Activated T-cell treated with anti-CD3 and anti-CD28 coated beads for 4 hours (primary cell): ENCODE data around the gene OR1J1.

Experiments used
- DNase-seq: peaks from one replicate; pipeline ENCODE4 v3.0.0-alpha.2; 2020

Gene OR1J1, protein sequence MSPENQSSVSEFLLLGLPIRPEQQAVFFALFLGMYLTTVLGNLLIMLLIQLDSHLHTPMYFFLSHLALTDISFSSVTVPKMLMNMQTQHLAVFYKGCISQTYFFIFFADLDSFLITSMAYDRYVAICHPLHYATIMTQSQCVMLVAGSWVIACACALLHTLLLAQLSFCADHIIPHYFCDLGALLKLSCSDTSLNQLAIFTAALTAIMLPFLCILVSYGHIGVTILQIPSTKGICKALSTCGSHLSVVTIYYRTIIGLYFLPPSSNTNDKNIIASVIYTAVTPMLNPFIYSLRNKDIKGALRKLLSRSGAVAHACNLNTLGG

DNA sequence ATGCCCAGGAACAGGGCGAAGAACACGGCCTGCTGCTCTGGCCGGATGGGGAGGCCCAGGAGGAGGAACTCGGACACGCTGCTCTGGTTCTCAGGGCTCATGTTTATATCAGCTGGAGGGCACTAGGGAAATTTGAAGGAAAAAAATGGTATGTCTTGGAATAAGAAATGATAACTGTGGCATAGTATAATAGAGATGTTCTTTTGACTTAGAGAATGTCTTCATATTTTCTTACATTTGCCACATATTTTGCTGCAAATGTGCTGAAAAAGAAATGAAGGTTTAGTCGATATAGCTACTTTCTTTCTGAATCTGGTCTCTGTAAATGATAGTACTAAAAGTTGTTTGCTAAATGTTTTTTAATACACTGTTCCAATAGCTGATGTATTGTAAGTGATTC lies at the start of gene OR1J1:
OR1J1 (minus strand) TSS at position 101 of the 400 bp plus-strand sequence; CDS start at position 101, 0 bp downstream.
- DNase-seq, result no peak

DNA sequence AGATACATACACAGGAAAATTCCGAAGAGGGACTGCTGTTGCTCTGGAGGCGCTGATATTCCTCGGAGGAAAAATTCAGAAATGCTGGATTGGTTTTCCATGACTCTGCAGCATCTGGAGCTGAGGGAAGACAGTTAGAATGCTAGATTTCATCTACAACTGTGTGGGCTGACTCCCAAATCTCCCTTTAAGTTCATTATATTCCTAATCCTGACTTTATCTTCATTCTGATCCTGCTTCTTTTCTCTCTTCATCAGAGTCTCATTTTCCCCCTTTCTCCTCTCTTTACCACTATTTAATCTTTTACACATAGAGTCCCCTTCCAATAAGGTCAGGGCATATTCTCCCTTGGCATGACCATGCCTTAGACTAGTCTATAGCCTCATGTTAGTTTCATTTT lies 49.5 kb upstream of the OR1J1 start, which contains the start of gene OR1N1:
OR1N1 (minus strand) TSS at position 101 of the 400 bp plus-strand sequence; CDS start at position 101, 0 bp downstream.
- DNase-seq, result no peak

DNA sequence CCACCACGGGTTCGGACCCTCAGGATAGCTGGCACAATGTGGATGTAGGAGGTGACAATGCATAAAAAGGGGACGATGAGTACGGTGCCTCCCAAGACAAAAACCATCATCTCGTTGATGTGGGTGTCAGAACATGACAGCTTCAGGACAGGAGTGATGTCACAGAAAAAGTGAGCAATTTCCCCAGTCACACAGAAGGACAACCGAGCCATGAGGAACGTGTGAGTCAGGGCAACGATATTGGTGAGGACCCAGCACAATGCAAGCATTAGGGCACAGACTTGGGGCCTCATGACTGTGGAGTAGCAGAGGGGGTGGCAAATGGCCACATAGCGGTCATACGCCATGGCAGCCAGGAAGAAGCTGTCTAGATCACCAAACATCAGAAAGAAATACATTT lies 48.9 kb upstream of the OR1J1 start:
- DNase-seq, result no peak

DNA sequence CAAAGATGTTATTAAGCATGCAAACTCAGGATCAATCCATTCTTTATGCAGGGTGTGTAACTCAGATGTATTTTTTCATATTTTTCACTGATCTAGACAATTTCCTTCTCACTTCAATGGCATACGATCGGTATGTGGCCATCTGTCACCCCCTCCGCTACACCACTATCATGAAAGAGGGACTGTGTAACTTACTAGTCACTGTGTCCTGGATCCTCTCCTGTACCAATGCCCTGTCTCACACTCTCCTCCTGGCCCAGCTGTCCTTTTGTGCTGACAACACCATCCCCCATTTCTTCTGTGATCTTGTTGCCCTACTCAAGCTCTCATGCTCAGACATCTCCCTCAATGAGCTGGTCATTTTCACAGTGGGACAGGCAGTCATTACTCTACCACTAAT lies 41.6 kb upstream of the OR1J1 start:
- DNase-seq, result no peak

DNA sequence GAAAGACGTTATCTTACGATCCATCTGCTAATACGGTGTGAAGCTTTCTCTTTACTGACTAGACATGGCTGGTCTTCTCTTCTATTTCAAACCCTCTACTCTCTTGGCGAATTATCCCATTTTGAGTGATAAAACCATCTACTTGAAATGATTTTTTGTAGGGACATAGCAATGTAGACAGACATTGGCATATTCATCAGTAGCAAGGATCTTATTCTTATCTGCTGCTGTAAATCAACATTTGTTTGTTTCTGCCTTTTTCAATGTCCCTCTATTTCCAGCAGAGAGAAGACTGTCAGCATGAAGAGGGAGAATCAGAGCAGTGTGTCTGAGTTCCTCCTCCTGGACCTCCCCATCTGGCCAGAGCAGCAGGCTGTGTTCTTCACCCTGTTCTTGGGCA lies 41.1 kb upstream of the OR1J1 start, which contains the start of gene OR1J4:
OR1J4 (plus strand) TSS at position 301 of the 400 bp plus-strand sequence; CDS start at position 301, 0 bp downstream.
- no peak for DNase-seq

DNA sequence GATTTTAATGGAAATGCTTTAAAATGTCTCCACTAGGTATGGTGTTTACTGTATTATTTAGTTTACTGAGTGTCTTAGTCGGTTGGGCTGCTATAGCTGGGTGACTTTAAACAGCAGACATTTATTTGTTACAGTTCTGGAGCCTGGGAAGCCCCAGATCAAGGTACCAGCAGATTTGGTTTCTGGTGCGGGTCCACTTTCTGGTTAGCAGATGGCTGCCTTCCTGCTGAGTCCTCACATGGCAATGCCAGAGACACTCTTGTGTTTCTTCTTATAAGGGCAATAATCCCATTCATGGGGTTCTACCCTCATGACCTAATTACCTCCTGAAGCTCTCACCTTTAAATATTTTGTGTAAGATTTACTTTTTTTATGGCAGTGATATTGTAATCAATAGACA lies 40.5 kb upstream of the OR1J1 start:
- DNase-seq, result no peak

DNA sequence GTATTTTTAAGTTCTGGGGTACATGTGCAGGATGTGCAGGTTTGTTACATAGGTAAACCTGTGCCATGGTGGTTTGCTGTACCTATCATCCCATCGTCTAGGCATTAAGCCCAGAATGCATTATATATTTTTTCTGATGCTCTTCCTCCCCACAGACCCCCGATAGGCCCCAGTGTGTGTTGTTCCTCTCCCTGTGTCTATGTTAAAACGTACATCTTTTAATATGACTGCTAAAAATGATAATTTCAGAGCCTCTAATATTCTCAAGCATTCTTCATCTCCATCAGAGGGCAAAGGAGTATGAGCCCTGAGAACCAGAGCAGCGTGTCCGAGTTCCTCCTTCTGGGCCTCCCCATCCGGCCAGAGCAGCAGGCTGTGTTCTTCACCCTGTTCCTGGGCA lies 32.8 kb upstream of the OR1J1 start, which contains the start of gene OR1J2:
OR1J2 (plus strand) TSS at position 301 of the 400 bp plus-strand sequence; CDS start at position 301, 0 bp downstream.
- no peak for DNase-seq

DNA sequence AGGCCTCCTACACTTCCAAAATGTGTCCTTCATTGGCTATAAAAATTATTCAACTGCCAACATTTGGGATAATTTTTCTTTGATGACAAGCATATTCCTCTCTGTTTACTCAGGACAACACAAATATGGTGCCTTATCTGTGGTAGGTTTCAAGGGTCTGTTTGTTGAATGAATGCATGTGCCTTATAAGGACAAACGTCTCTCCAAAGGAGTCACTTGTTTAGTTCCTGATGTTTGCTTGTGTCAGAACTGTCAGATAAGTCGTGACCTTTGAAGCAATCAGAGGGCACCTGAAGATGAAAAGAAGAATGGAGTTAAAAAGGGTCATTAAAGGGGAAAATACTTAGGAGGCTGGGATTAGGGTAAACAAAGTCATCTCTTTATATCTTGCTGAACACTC lies 29.2 kb upstream of the OR1J1 start:
- no peak for DNase-seq

DNA sequence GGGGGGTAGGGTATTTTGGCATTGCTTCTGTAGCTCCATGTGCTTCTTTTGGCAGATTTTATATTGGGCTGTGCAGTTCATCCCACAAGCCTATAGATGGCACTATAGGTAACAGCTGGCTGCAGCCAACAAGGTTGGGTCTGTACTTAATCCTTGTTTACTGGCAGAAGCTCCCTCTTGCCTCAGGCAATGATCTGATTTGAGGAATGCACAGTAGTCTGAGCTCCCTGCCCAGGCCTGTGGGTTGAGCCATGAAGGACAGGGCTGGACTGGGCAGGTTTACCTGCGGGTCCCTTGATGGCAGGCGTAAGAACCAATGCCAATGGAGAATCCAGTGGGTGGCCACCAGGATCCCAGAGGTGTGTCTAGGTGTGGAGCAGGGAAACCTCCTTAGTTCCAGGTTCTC lies 21.2 kb upstream of the OR1J1 start:
- DNase-seq, result no peak

DNA sequence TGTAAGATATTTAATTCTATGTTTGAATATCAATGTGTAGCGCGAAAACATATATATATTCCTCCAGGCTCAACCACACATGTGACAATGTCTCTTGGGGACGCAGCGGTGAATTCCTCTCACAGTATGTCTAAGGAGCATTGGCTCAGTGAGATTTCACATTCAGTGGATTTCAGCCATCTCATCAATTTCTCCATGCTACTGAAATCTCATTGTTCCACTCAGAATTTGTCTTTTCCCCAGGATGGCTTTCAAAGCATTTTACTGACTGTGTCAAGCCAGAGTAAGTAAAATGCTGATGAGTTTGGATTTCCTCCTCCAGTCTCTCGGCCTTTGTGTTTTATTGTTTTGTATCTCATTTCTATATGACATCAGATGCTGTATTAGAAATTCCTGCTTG lies 1.3 kb upstream of the OR1J1 start:
- no peak for DNase-seq

DNA sequence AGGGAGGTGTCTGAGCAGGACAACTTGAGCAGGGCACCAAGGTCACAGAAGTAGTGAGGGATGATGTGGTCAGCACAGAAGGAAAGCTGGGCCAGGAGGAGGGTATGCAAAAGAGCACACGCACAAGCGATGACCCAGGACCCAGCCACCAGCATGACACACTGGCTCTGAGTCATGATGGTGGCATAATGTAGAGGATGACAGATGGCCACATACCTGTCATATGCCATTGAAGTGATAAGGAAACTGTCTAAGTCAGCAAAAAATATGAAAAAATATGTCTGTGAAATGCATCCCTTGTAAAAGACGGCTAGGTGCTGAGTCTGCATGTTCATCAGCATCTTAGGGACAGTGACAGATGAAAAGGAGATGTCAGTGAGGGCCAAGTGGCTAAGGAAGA lies 380 bp downstream of the OR1J1 start:
- no peak for DNase-seq

DNA sequence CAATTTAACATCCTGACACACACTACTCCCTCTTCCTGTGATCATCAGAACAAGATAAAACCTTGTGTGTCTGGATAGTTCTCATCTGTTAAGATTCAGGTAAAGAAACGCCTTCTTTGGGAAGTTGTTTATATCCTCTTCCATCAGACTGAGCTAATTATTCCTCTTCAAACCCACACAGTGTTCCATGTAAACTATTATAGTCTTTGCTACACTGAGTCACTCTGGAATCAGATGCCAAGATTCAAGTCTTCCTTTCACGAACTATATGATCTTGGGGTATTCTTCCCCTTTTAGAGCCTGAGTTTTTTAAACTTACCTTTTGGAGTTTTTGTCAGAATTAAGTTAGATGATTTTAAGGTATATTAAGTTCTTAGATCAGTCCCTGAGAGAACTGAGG lies 2.0 kb downstream of the OR1J1 start:
- no peak for DNase-seq

DNA sequence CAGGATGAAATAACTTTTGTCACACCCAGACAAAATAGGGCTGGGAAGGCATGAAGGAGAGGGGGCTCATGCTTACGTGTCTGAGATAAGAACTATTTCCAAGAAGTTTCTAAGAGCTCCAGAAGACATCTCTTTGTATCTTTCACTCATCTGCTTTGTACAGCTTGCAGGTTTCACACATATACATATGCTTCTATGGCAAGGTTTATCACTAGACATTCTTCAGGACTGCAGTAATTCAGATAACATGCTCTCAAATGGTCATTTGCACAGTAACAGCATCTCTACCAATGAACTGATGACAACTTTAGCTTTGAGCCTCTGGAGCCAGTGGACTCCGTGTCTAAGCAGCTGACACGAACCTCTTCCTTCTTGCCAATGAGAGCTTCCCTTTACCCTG lies 3.2 kb downstream of the OR1J1 start:
- no peak for DNase-seq

DNA sequence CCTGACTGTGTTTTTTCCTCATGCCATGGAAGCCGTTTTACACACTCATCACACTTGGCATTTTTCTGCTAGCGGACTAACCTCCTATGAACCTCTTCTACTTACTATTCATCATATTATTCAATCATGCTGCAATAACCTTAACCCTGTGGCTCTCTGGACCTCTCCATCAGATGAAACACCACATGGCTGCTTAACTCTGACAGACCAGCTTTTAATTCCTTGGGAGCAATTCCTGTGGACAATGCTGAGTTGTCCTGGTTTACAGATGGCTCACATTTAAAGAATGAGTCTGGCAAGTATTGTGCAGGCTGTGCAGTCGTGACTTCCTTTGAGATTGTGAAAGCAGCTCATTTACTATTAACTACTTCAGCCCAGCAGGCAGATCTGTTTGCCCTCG lies 9.0 kb downstream of the OR1J1 start:
- DNase-seq, result no peak

DNA sequence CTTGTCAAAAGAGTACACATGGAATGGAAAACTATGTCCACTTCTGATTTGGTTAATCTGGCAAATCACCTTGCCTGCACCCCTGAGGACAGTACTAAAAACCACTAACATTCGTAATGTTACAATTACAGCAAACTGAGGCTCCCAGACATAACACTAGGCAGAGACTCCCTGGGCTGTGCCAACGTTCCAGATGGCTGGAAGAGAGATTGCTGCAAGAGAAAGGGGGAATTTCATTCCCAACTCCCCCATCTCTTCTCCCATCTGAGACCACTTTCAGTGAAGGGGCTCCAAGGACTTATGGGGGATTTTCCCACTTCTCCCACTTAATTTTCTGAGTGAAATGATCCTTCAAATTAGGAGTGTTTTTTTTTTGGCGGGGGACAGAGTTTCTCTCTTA lies 11.3 kb downstream of the OR1J1 start:
- DNase-seq, result no peak

DNA sequence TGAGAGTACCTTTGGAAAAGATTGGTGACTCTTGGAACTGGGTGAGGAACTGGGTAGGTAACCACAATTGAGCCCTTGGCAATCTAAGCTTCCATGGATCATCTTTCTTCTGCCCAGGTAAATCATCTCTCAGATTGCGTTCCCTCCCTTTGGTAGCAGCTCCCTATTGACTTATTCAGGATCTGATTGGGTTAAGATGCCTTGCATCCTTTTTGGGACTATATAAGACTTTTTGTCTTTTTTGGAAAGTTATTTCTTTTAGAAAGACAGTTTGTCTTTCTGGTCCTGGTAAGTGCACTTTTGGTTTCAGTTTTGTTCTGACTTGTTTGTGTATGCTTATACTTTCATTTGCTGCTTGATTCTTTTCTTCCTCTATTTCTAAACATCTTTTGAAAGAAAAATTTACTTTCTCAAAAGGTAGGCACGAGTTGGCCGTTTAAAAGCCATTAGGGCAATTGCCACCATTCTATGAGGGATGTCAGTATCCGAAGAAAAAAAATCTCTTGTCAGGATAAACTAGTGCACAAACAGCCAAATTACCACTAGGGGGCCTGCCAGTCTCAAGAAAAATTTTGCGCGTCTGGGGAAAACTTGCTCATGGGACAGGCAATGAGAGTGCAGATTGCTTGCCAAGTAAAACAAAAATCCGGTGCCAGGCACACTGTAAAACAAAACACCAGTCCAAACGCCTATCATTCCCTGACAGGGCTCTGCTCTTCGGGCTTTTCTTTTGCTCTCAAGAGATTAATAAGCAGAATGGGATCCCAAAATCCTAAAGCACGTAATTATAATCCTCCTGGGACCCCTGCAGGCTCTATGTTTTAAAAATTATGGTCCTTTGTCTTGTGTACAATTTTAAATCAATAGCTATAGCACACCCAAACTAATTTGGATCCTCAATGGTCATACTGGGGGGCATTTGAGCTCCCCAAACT lies 12.8 kb downstream of the OR1J1 start:
- peak; percentile 59 for DNase-seq

DNA sequence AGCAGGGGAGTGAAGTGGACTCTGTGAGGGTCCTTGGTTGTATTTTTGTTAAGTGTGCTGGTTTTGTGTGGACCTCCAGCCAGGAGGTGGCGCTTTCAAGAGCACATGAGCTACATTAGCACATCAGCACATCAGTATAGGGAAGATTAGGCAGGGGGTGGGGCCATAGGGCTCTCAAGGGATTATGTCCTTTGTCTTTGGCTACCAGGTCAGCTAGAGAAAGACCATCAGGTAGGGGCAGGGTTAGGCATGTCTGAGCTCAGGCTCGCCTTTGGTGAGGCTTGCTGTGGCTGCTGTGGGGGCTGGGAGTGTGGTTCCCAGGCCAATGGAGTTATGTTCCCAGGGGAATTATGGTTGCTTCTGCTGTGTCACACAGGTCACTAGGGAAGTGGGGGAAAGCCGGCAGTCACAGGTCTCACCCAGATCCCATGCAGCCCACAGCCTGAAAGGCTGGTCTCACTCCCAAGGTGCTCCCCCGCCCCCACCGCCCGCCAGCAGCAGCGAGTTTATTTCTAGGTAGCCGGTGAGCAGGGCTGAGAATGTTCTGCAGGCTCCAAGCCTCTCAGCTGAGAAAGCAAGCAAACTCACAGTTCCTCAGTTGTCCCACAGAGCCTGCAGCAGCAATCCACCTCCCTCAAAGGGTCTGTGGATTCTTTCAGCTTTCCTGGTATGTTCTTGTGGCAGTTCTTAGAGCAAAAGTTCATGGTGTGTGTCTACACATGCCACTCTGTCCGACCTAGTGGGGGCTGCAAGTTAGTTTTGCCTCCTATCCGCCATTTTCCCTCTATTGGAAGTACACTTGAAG lies 13.7 kb downstream of the OR1J1 start:
- no peak for DNase-seq

DNA sequence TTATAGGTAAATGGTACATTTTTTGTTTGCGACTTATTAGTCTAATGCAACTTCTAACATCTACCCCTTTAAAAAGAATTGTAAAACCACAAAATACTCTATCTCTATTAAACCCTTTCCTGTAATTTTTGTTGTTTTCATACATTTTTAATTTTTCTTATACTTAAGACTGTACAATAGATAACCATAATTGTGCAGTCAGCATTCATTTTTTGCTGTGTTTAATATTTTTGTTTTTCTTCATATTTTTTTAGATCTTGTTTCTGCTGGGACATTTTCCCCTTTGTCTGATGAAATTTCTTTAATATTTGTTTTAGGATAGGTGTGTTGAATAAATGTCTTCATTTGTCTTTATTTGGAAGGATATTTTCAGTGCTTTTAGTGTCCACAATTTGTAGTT lies 19.9 kb downstream of the OR1J1 start:
- DNase-seq, result no peak

DNA sequence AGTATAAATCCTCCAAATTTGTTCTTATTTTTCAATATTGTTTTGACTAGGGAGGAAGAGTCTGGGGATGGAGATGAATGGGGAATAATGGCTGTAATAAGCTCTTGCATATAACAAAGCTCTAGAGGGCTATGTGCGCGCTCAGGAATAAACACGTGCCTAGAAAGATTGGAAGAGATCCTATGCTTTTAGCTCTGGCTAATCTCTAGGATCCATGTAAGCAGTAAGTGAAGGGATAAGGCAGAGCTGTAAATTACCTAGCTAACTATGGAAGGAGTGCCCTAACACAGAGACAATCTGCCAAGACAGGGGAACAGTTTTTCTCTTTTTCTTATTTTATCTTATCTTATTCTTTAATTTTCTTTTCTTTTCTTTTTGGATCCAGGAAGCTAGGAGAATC lies 21.6 kb downstream of the OR1J1 start:
- DNase-seq, result no peak

DNA sequence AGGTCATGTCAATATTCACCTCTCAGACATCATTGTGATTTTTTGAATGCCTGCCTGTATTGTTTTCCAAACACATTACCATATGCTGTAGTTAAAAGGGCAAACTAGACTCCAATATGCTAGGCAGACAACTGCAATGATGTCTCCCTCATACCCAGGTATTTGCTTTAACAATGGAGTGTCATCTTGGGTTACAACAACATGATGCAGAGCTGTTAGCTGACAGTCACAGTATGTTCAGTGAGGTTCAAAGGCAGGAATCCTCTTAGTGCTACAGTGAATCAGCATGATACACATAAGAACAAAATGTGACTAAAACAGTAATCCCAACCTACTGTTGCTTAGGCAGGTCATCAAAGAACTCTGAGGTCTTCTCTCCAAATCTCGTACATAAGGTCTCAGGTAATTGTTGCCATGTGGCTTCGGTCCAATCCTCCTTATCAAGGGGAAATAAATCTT lies 24.0 kb downstream of the OR1J1 start:
- DNase-seq, result no peak

DNA sequence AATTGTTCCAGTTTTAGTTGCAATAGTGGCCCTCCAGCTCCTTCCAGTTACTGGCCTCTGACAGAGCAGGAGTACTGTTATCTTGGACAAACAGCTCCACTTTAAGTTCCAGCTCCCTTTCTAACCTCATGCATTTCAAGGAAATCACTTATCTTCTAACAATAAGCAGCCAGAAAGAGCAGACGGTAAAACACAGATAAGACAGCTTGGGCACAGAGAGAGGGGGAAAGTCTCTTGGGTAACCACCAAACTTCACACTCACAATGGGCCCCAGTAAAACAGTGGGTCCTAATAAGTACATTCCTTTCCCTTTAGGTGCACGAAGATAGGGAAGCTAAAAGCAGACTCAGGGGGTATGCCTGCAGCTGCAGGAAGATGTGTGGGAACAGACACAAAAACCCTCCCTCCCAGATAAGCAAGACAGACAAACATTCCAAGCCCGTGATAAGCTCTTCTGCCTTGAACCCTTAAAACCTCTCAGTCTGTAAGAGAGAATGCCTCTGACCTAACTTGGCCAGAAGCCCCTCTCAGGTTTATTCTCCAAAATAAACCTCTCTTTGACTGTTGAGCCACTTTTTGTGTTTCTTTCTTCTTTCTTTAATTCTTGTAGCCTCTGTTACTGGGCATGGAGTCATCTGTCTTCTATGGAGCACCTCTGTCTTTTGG lies 30.8 kb downstream of the OR1J1 start:
- no peak for DNase-seq

DNA sequence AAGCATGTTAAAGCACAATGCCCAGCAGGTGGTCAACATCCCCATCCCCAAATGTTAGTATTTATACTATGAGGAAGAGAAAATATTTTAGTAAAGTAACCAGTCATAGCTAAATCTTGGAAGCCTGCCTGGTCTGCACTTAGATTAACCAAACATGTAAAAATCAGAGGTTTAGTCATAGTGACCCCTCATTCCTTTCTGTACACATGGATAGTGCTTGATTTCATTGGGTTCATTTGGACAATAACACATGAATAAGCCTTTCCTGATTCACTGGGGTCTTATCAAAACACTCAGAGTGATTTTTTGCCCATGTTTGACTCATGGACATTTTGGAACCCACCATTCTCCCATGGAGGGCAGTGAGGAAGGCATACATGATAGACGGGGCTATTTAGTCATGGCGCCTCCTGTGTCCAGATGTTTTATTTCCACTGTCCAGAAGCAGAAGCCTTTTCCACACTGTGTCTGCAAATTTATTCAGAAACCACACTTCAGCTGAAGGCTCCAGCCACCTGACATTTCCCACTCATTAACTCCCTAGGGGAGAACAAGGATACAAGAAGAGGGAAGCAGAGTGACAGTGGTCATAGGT lies 32.5 kb downstream of the OR1J1 start:
- no peak for DNase-seq
